ENCODE results near the gene ANKRD52. TPM values are rescaled to one million over a fixed set of nuclear protein-coding genes. Genes with fewer than 3 reads are reported as not detected.

The ANKRD52 gene
- total and polyA plus RNA-seq, 10 of the 15 experiments (the other 5 are each of a cell fraction or from before 2014, with no cell fraction given) = 0.90 to 55.3 (median 16.1) TPM

- intact Hi-C loops (cut with micrococcal nuclease; ENCODE audit: unreplicated experiment) (no loop called here), in situ Hi-C loops (cut with MboI) (no loop called here)
- DNase-seq (ENCODE audit: low read depth, low spot score) (no peak), FAIRE-seq (no peak), ATAC-seq (no peak)
- no TSS peak for BruUV-seq (replicated peaks)
- H3K4me3 ChIP-seq = no peak overlapping the region
- H3K27ac ChIP-seq (ENCODE audit: control insufficient read depth, insufficient read depth) = no peak overlapping the region
- ChIA-PET SMC1A (ENCODE audit: uncharacterized antibody, unreplicated experiment) (no interaction called here), POLR2A (interaction anchor here (1.6 kb wide), 1 partner anchor 32 kb away, joined by 4 read pairs; no protein-coding TSS in a partner anchor), CTCF (interaction anchor here (0.9 to 1.8 kb wide), 2 partner anchors 25 to 47 kb away, joined by 3 to 4 read pairs; no protein-coding TSS in a partner anchor), RAD21 (ENCODE audit: unreplicated experiment) (no interaction called here)
- no peak overlapping the region for H2AFZ ChIP-seq (ENCODE audit: control insufficient read depth, low read depth, low read length)
- peaks cover 15 to 22% of the 10 kb centered on the region in 2 experiments for H3K36me3 ChIP-seq (ENCODE audit: control insufficient read depth in 2 of 2, insufficient read depth in 2 of 2, low read length in 1 of 2)
- H3K4me2 ChIP-seq (ENCODE audit: control insufficient read depth, insufficient read depth) = no peak overlapping the region
- no peak overlapping the region for H3K9ac ChIP-seq (ENCODE audit: control insufficient read depth, insufficient read depth, low read length)
- H3K79me2 ChIP-seq (ENCODE audit: control insufficient read depth, insufficient read depth, low read length) = peaks cover 10% of the 10 kb centered on the region
- no peaks in the 10 kb centered on the region for H3K9me3 ChIP-seq (replicated peaks; ENCODE audit: control insufficient read depth, insufficient read depth, low read length)
- no peak for TF ChIP-seq ATF7 (IDR thresholded peaks at IDR 0.05; ENCODE audit: low read depth)
- TF ChIP-seq CHD2 (IDR thresholded peaks at IDR 0.05; ENCODE audit: borderline replicate concordance, low read depth, low read length) = no peak
- TF ChIP-seq NFYA (IDR thresholded peaks at IDR 0.05; ENCODE audit: borderline replicate concordance, low read depth, low read length) = no peak
- TF ChIP-seq EGR1 (IDR thresholded peaks at IDR 0.05; ENCODE audit: borderline replicate concordance in 1 of 2, low read depth in 2 of 2, low read length in 2 of 2) = no peak
- TF ChIP-seq SRF (IDR thresholded peaks at IDR 0.05; ENCODE audit: low read depth in 2 of 2, low read length in 2 of 2) = no peak
- TF ChIP-seq BACH1 (IDR thresholded peaks at IDR 0.05; ENCODE audit: borderline replicate concordance) = no peak
- H3K27me3 ChIP-seq (replicated peaks in 1 of 2; ENCODE audit: control insufficient read depth in 2 of 2, insufficient read depth in 2 of 2, low read length in 1 of 2) = no peaks in the 10 kb centered on the region
- H3K4me1 ChIP-seq (ENCODE audit: control insufficient read depth, insufficient read depth, low read length) = peaks cover 7% of the 10 kb centered on the region
- WGBS (ENCODE audit: insufficient coverage, insufficient replicate concordance, low lambda C conversion rate, missing lambda C conversion rate) = 97% methylated on average over 11 of the region's 11 CpGs
- H4K20me1 ChIP-seq (ENCODE audit: control insufficient read depth, insufficient read depth) = no peaks in the 10 kb centered on the region
These were observed 5.1 kb downstream of the ANKRD52 start for GRCh38 chr12:56253091-56253490.

GRCh38 chr12:56252649-56253048 is 5.5 kb downstream of the ANKRD52 start:
- 97% methylated on average over 3 of the region's 3 CpGs for WGBS (ENCODE audit: insufficient coverage, insufficient replicate concordance, low lambda C conversion rate, missing lambda C conversion rate)
- DNase-seq (ENCODE audit: low read depth, low spot score) (no peak), ATAC-seq (no peak), FAIRE-seq (no peak)
- Histone ChIP-seq H3K27me3 (replicated peaks in 1 of 2; ENCODE audit: control insufficient read depth in 2 of 2, insufficient read depth in 2 of 2, low read length in 1 of 2) (no peaks in the 10 kb centered on the region), H3K4me3 (no peak overlapping the region), H3K9me3 (replicated peaks; ENCODE audit: control insufficient read depth, insufficient read depth, low read length) (no peaks in the 10 kb centered on the region), H3K4me1 (ENCODE audit: control insufficient read depth, insufficient read depth, low read length) (peaks cover 7% of the 10 kb centered on the region), H3K79me2 (ENCODE audit: control insufficient read depth, insufficient read depth, low read length) (peaks cover 6% of the 10 kb centered on the region), H3K4me2 (ENCODE audit: control insufficient read depth, insufficient read depth) (no peak overlapping the region), H3K36me3 (ENCODE audit: control insufficient read depth in 2 of 2, insufficient read depth in 2 of 2, low read length in 1 of 2) (peaks cover 18 to 22% of the 10 kb centered on the region in 2 experiments), H4K20me1 (ENCODE audit: control insufficient read depth, insufficient read depth) (no peaks in the 10 kb centered on the region), H3K9ac (ENCODE audit: control insufficient read depth, insufficient read depth, low read length) (no peak overlapping the region), H2AFZ (ENCODE audit: control insufficient read depth, low read depth, low read length) (no peak overlapping the region), H3K27ac (ENCODE audit: control insufficient read depth, insufficient read depth) (no peak overlapping the region)
- CTCF ChIA-PET = interaction anchor here (0.9 to 1.8 kb wide), 2 partner anchors 25 to 47 kb away, joined by 3 to 4 read pairs; no protein-coding TSS in a partner anchor
- POLR2A ChIA-PET = interaction anchor here (0.6 to 1.6 kb wide), 2 partner anchors 32 to 105 kb away, joined by 3 to 4 read pairs; no protein-coding TSS in a partner anchor
- no TSS peak for BruUV-seq (replicated peaks)
- in situ Hi-C loops (cut with MboI) = no loop called here
- RAD21 ChIA-PET (ENCODE audit: unreplicated experiment) = no interaction called here
- TF ChIP-seq BCL3 (IDR thresholded peaks at IDR 0.05; ENCODE audit: borderline replicate concordance, insufficient read depth, low read depth, low read length, poor library complexity, severe bottlenecking) = no peak
- TF ChIP-seq NFXL1 (IDR thresholded peaks at IDR 0.05; ENCODE audit: borderline replicate concordance) = no peak
- TF ChIP-seq CREB1 (IDR thresholded peaks at IDR 0.05; ENCODE audit: low read depth) = no peak
- no peak for TF ChIP-seq ZNF622 (IDR thresholded peaks at IDR 0.05)
- intact Hi-C loops (cut with micrococcal nuclease; ENCODE audit: unreplicated experiment) = no loop called here
- SMC1A ChIA-PET (ENCODE audit: uncharacterized antibody, unreplicated experiment) = no interaction called here

Data from GM12878 (cell line).